ENCODE measurements around the gene POLR1H.

The POLR1H gene

GRCh38 chr6:30097902-30098768 is 37.1 kb downstream of the POLR1H start:
- DNase-seq, result no peak

GRCh38 chr6:30100154-30100553 is 39.1 kb downstream of the POLR1H start:
- no peak for DNase-seq

- no peak for DNase-seq
These were observed 39.7 kb downstream of the POLR1H start for GRCh38 chr6:30100585-30101443.

DNA sequence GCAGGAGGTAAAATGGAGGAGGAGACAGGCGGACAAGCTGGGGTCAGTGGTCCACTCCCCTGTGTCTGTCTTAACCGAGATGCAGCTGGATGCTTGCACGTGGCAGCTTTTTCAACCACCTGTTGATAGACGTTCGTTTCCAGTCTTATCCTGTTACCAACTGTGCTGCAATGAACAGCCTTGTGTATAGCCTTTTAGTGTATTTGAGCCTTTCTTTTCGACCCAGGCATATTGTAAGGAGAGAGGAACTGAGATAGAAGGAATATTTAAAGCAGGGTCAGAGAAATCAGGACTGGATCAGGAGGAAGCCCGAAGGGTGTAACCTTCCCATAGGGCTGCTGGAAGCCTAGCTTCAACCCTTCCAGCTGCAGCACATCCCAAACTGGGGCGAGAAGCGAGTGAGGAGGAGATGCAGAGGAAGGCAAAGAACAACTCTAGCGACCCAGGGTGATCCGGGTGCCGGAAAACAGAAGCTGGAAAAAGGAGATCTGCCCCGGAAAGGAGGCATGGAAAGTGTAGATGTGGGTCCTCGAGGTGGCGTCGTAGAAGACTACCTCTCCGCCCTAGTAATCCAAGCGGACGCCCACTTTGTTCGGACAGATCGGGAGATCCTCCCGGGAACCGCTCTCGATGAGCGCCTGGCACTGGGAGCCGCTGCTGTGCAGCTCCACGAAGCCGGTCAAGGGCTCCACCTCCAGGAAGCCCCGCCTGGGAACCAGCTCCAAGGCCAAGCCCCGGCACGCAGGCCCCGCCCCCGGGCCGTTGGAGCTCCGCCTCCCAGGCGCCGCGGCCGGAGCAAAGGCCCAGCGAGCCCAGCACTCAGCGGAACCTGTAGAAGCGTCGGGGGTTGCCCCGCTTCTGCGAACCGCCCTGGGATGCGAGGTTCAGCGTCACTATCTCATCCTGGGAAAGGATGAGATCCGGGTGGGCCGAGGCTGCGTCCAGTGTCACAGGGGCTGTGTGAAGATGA is 40.7 kb downstream of the POLR1H start:
- DNase-seq, result peak; percentile 81

GRCh38 chr6:30102414-30102969 is 41.4 kb downstream of the POLR1H start:
- DNase-seq, result peak; percentile 67

- peak; percentile 85 for DNase-seq
These were observed 42.2 kb downstream of the POLR1H start for GRCh38 chr6:30102970-30103871.

DNA sequence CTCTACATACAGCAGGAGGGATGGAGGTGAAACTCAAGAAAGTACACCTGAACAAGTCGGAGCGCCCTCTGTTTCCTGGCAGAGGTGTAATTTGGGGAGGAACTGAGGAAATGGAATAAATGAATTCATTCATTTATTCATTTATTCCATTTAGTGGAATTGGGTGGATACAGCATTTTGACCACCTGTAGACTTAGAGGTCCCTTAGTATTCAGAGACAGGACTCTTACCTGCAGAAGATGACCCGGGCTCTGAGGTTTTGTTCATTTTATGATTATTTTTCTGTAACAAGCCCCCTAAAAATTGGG is 42.8 kb downstream of the POLR1H start:
- DNase-seq, result no peak

GRCh38 chr6:30104661-30105060 is 43.6 kb downstream of the POLR1H start:
- no peak for DNase-seq

- DNase-seq, result no peak
These were observed 50.3 kb downstream of the POLR1H start for GRCh38 chr6:30111266-30111856.

- no peak for DNase-seq
These were observed 51.4 kb downstream of the POLR1H start for GRCh38 chr6:30112402-30112994.

GRCh38 chr6:30113003-30113759 is 52.1 kb downstream of the POLR1H start, which contains the start of gene TRIM31:
TSS of gene TRIM31 (minus strand) at chr6:30113090. CDS start at chr6:30112805, 285 bp downstream.
- DNase-seq, result no peak

DNA sequence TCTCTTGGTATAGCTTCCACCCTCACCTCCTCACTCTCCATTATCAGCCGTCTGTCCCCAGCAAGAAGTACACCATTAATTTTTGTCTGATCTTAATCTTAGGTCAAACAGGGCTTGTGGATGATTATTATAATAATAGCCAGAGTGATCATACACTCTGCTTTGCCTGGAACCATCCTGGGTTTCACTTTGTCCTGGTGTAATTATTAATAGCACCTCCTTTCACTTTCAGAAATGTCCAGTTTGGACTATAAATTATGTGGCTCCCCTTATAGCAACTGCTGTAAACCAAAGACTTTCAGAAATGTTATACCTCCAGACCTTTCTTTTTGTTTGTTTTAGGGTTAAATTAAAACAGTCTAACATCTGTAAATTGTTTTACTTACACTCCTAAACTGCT is 52.8 kb downstream of the POLR1H start:
- no peak for DNase-seq
